ENCODE measurements around the gene GRIFIN. TPM values are rescaled to one million over a fixed set of nuclear protein-coding genes. Genes with fewer than 3 reads are reported as not detected.

Gene GRIFIN
- total RNA-seq, 1 donor from 2014 or later, result not detected

- H3K27me3 ChIP-seq (ENCODE audit: control insufficient read depth, insufficient read depth, low read length), result no peaks in the 10 kb centered on the region
- no peaks in the 10 kb centered on the region for H3K36me3 ChIP-seq (ENCODE audit: control insufficient read depth, insufficient read depth, low read length)
- H3K4me3 ChIP-seq (ENCODE audit: low read depth, low read length), result peak overlapping the region; percentile 71
- no peak for DNase-seq (ENCODE audit: low read depth)
- TF ChIP-seq CTCF (IDR thresholded peaks at IDR 0.05; ENCODE audit: insufficient read depth, low read length, poor library complexity, severe bottlenecking), result no peak
Observed at GRCh38 chr7:2521952-2522591, 45.9 kb upstream of the GRIFIN start.

DNA sequence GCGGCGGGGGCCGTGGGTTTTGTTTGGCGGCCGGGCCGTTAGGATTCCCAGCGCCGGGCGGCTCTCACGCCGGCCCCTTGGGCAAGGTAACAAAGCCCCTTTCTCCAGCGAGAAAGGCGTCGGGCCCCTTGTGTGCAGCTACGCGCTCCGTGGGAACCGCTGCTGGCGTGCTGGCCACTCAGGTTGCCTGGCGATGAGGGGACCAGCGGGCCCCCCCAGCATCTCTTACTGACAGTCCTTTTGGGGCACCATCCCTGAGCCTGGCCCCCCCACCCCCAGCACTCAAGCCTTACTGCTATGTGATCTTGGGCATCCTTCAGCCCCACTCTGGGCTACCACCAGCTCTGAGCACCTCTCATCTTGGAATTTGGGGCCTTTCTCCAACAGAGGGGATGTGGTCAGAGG lies 45.1 kb upstream of the GRIFIN start:
- no peak for DNase-seq (ENCODE audit: low read depth)
- H3K27me3 ChIP-seq (ENCODE audit: control insufficient read depth, insufficient read depth, low read length), result no peaks in the 10 kb centered on the region
- no peak for TF ChIP-seq CTCF (IDR thresholded peaks at IDR 0.05; ENCODE audit: insufficient read depth, low read length, poor library complexity, severe bottlenecking)
- peak overlapping the region; percentile 71 for H3K4me3 ChIP-seq (ENCODE audit: low read depth, low read length)
- no peaks in the 10 kb centered on the region for H3K36me3 ChIP-seq (ENCODE audit: control insufficient read depth, insufficient read depth, low read length)

DNA sequence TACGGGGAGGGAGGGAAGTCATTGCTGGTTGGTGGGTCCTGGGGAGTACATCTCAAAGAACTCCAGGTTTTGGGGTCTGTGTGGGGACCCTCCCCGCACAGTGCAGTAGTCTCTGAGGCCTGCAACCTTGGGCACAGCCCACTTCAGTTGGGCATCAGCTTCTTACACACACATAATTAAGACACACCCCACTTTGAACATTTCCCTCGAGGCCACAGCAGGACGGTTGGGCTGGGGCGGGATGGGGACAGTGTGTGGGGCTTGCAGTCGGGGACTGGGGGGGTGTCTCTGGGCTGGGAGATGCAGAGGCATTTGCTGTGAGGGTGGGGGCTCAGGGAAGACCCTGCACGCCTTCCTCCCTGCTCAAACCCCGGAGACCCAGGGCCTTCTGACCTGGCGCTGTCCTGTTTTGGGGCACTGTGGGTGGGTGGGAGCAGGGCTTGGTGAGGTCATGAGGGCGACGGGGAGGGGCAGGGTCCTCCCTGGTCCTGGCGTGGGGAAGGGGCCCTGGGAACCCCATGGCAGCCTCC lies 44.6 kb upstream of the GRIFIN start:
- Histone ChIP-seq H3K36me3 (ENCODE audit: control insufficient read depth, insufficient read depth, low read length) (no peaks in the 10 kb centered on the region), H3K4me3 (ENCODE audit: low read depth, low read length) (peak overlapping the region; percentile 71), H3K27me3 (ENCODE audit: control insufficient read depth, insufficient read depth, low read length) (no peaks in the 10 kb centered on the region)
- TF ChIP-seq CTCF (IDR thresholded peaks at IDR 0.05; ENCODE audit: insufficient read depth, low read length, poor library complexity, severe bottlenecking), result no peak
- no peak for DNase-seq (ENCODE audit: low read depth)

DNA sequence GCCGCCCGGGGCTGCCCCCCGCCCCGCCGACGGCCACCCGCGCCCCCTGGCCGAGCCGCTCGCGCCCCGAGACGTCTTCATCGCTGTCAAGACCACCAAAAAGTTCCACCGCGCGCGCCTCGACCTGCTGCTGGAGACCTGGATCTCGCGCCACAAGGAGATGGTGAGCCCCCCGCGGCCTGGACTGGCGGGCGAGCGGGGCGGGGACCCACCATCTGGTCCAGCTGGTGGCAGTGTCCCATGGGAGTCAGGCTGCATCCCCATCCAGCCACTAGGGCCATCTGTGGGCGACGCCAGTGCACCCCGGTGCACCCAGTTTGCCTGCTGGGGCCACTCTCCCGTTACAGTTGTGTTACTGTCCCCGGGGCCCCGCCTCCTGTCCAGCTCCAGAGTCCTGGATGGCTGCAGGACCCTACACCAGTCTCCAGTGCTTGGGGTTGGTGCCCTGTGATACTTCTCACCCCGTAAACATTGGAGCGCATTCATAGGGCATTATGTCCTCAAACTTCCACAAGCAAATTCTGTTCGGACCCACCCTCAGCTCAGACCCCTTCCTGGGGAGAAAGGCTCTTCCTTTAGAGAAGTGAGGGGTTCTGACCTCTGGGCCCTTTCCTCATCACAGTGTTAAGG lies 44.0 kb upstream of the GRIFIN start:
- peak; percentile 22 for TF ChIP-seq CTCF (IDR thresholded peaks at IDR 0.05; ENCODE audit: insufficient read depth, low read length, poor library complexity, severe bottlenecking)
- DNase-seq (ENCODE audit: low read depth), result no peak
- H3K36me3 ChIP-seq (ENCODE audit: control insufficient read depth, insufficient read depth, low read length), result no peaks in the 10 kb centered on the region
- H3K4me3 ChIP-seq (ENCODE audit: low read depth, low read length), result peak overlapping the region; percentile 71
- H3K27me3 ChIP-seq (ENCODE audit: control insufficient read depth, insufficient read depth, low read length), result no peaks in the 10 kb centered on the region

DNA sequence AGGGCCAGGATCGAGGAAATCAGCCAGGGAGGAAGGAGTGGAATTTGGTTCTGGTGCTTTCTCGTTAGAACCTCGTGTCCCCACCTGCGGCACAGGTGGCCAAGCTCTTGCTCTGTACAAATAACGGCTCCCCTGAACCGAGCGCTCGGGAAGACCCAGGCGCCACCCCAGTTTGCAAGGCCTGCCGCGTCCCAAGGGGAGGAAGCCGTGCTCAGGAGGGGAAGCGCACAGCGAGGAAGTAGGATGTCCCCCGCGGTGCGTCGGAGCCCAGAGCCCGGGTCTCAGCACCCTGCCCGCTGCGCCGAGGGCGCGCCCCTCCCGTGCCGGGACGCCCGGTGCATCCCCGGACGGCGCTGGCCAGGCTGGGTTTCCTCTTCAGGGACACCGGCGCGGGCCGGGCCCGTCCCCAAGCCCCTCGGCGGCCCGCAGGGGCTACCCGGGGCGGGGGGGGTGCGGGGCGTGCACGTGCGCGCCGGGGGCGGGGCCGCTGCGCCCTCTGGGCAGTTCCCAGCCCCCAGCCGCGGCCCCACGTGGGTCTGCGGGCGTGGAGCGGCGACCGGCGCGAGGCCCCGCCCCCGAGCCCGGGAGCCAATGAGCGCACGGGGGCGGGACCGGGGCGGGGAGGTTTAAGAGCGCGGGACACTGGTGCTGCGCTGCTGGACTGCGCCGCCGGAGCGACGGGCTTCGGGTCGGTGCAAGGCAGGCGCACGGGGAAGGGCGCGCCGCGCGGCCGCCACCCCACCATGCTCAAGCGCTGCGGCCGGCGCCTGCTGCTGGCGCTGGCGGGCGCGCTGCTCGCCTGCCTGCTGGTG lies 43.1 kb upstream of the GRIFIN start, which contains the start of gene LFNG:
Gene LFNG, plus strand, starts transcription at position 656 of the 812 bp plus-strand sequence. Its CDS starts 88 bp downstream, at position 744.
- no peak for TF ChIP-seq CTCF (IDR thresholded peaks at IDR 0.05; ENCODE audit: insufficient read depth, low read length, poor library complexity, severe bottlenecking)
- Histone ChIP-seq H3K27me3 (ENCODE audit: control insufficient read depth, insufficient read depth, low read length) (no peaks in the 10 kb centered on the region), H3K36me3 (ENCODE audit: control insufficient read depth, insufficient read depth, low read length) (no peaks in the 10 kb centered on the region), H3K4me3 (ENCODE audit: low read depth, low read length) (peak within 1 kb of the TSS; percentile 71)
- no peak for DNase-seq (ENCODE audit: low read depth)
